NCI-H2029 (cell line): ENCODE results near the gene DGKB.
A peak's percentile ranks its signal among the peaks of the same experiment; 100 is the strongest.
"Not testable (repeated sequence)": the region's sequence is repeated elsewhere in the genome, so short reads cannot be mapped to it uniquely, and the experiment has no call there.

ENCODE experiments used
- DNase-seq: peaks from one replicate; lab custom pipeline; 2025; lab: John Stamatoyannopoulos, UW

DGKB gene

GRCh38 chr7:14458846-14459245, 443.7 kb downstream of the DGKB start:
- not testable (repeated sequence) for DNase-seq

GRCh38 chr7:14457568-14458453, 444.7 kb downstream of the DGKB start:
- peak; percentile 70 for DNase-seq

- no peak for DNase-seq
These were observed 453.3 kb downstream of the DGKB start for GRCh38 chr7:14449291-14449690.

- no peak for DNase-seq
These were observed 455.7 kb downstream of the DGKB start for GRCh38 chr7:14446829-14447228.

GRCh38 chr7:14446219-14446618, 456.3 kb downstream of the DGKB start:
- DNase-seq, result no peak

GRCh38 chr7:14438366-14438765, 464.2 kb downstream of the DGKB start:
- no peak for DNase-seq

- no peak for DNase-seq
These were observed 465.7 kb downstream of the DGKB start for GRCh38 chr7:14436878-14437277.

- DNase-seq, result no peak
These were observed 469.6 kb downstream of the DGKB start for GRCh38 chr7:14432924-14433323.

GRCh38 chr7:14430926-14431325, 471.6 kb downstream of the DGKB start:
- no peak for DNase-seq

- no peak for DNase-seq
These were observed 477.0 kb downstream of the DGKB start for GRCh38 chr7:14425559-14425958.

- DNase-seq, result no peak
These were observed 477.9 kb downstream of the DGKB start for GRCh38 chr7:14424675-14425074.

GRCh38 chr7:14420768-14421167, 481.8 kb downstream of the DGKB start:
- no peak for DNase-seq

- DNase-seq, result no peak
These were observed 483.0 kb downstream of the DGKB start for GRCh38 chr7:14419531-14419930.

- DNase-seq, result no peak
These were observed 483.9 kb downstream of the DGKB start for GRCh38 chr7:14418633-14419032.

GRCh38 chr7:14414274-14414986, 488.1 kb downstream of the DGKB start:
- DNase-seq, result no peak

GRCh38 chr7:14407246-14408015, 495.1 kb downstream of the DGKB start:
- DNase-seq, result no peak

GRCh38 chr7:14403587-14403986, 499.0 kb downstream of the DGKB start:
- DNase-seq, result no peak

- DNase-seq, result no peak
These were observed 502.3 kb downstream of the DGKB start for GRCh38 chr7:14400271-14400670.

- DNase-seq, result no peak
These were observed 504.0 kb downstream of the DGKB start for GRCh38 chr7:14398526-14398925.

- no peak for DNase-seq
These were observed 506.7 kb downstream of the DGKB start for GRCh38 chr7:14395860-14396259.

- DNase-seq, result no peak
These were observed 507.8 kb downstream of the DGKB start for GRCh38 chr7:14394786-14395185.

GRCh38 chr7:14389595-14389994, 513.0 kb downstream of the DGKB start:
- peak; percentile 16 for DNase-seq

GRCh38 chr7:14389181-14389591, 513.4 kb downstream of the DGKB start:
- DNase-seq, result peak; percentile 9
